NT2/D1 (cell line): ENCODE data around the gene TESPA1.

ENCODE experiments used
- SUZ12 ChIP-seq: IDR thresholded peaks from 2 replicates; pipeline ENCODE4 v1.6.1; 2011; ENCODE audit not compliant: insufficient read length, insufficient read depth; ENCODE audit errors: extremely low read depth
- ZNF274 ChIP-seq: IDR thresholded peaks from 2 replicates; pipeline ENCODE4 v1.6.1; 2011; ENCODE audit warnings: mild to moderate bottlenecking, low read depth, low read length

DNA sequence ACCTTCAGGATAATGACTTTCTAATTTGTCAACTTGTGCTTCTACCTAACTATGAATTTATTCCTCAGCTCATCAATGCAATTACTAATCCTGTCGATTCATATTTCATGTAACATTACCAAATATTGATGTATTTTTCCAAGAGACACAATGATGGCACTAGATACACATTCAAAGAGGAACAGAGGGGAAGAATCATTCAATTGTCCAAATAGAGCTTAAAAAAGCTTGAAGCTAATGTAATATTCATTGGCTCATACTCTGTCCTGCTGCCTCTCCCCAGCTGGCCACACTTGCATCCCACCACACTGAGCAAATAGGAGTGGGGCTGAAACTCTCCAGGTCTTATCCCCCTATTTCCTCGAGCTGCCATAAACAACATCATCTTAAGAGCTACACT is 9.3 kb downstream of the TESPA1 start:
- TF ChIP-seq ZNF274 (no peak), SUZ12 (no peak)
